H54 (cell line): ENCODE results near the gene DPF3.

Source experiments
- DNase-seq: peaks from one replicate; pipeline ENCODE4 v3.0.0; 2011; ENCODE audit warnings: low spot score, mixed read lengths; ENCODE audit not compliant: insufficient read length
- FAIRE-seq: peaks from 3 replicates; lab custom pipeline; 2011; peaks lifted over from hg19 to GRCh38; lab: Jason Lieb, UNC
- POLR2A ChIP-seq: IDR thresholded peaks from 2 replicates; pipeline ENCODE4 v1.6.1; 2011; ENCODE audit warnings: low read depth, mild to moderate bottlenecking, low read length

DPF3 gene

DNA sequence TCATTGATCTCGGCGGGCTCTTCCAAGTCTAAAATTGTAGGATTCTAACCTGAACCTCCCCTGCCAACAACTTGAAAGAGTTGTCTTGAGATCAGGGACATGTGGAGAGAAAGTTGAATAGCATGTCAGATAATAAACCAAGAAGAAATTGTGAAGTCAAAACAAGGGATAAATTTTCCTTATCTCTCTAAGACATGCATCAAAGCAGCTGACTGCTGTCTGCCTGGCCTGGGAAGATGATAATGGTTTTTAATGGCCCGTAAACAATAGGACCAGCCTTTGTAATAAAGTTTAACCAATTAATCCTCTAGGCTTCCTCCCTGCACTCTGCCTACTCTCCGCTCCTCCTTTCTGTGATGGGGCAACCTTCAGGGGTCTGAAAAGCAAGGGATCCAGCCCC lies 67.9 kb downstream of the DPF3 start:
- no peak for TF ChIP-seq POLR2A
- DNase-seq, result no peak
- no peak for FAIRE-seq

DNA sequence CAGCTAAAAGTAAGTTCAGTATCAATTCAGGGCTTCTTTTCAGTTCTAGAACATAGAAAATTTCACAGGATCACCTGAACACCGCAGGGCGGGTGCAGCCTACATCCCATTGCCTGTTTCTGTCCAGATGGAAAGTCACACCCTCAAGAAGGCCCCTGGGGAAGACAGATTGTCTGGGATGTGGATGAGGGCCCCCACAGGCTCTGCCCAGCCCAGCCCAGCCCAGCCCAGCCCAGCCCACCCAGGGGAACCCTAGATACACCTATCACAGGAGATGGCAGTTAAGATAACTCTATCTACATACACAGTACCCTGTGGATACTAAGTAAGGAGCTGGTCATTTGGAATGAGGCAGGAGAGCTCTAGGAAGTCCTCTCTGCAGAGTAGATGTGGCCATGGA lies 68.4 kb downstream of the DPF3 start:
- FAIRE-seq (no peak), DNase-seq (no peak)
- no peak for TF ChIP-seq POLR2A

GRCh38 chr14:72824051-72824450 lies 69.8 kb downstream of the DPF3 start:
- FAIRE-seq (no peak), DNase-seq (no peak)
- no peak for TF ChIP-seq POLR2A

DNA sequence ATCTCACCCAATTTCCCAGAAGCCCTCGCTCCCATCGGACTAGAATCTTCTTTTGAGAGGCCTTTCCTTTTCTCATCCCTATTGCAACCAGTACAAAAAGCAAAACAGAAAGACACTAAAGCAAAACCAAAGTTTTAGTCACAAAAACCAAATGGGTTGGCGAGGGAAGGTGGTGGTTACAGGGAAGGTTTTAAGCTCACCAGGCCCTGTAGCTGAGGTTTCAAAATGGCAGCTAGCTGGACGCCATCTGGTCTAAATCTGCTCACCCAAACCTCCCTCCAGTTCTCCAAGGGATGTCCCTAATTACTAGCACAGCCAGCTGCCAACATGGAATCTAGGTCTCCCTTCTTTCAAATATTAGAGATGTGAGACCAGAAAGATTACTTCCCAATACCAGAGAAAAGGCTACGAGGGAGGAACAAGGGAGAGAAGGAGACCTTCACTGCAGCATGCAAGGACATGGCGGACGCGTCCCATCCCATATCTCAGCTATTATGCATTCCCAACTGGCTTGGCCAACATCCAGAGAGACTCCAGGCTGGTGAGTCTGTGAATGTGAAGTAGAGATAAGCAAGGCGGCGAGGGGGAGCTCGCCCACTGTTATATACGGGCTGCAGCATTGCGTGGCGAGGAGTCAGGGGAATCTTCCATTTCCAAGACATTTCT lies 70.8 kb downstream of the DPF3 start:
- TF ChIP-seq POLR2A, result no peak
- FAIRE-seq (no peak), DNase-seq (no peak)

DNA sequence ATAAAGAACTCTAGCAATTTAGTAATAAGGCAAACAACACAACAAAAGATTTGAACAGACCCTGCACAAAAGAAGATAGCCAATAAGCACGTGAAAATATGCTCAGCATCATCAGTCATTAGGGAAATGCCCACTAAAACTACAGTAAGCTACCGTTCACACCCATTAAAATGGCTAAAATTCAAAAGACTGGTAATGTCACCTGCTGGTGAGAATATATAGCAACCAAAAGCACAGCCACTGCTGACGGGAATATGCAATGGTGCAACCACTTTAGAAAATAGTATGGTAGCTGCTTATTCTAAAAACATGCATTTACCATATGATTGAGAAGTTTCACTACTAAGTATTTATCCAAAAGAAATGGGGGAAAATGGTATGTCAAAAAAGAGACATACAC lies 74.9 kb downstream of the DPF3 start:
- no peak for FAIRE-seq
- no peak for TF ChIP-seq POLR2A
- no peak for DNase-seq

DNA sequence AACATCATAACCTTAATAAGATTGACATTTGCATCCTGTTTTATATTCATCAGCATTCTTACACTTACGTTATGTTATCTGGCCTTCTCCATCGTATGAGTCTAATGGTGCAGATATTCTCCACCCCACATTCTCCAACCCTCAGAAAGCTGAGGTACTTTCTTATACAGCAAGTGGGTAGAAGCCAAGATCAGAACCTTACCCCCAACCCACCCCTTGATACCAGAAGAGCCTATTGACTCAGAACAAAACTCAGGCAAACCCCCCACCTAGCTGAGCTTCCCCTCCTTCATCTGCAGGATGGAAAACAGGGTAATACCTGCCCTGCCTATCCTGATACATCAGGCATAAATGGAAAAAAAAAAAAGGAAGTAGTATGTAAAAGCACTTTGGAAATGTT lies 77.6 kb downstream of the DPF3 start:
- TF ChIP-seq POLR2A, result no peak
- FAIRE-seq (no peak), DNase-seq (no peak)

DNA sequence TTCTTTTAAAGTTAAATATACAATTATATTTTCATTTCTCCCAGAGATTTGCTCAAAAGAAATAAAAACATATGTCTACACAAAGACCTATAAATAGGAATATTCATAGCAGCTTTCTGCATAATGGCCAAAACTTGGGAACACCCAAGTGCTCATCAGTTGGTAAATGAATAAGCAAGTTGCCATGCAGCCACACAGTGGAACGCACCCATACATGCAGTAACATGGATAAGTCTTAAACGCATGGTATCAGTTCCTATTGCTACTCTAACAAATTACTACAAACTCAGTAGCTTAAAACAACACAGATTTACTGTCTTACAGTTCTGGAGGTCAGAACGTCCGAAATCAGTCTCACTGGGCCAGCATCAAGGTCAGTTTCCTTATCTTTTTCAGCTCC lies 78.5 kb downstream of the DPF3 start:
- no peak for TF ChIP-seq POLR2A
- DNase-seq, result no peak
- FAIRE-seq, result no peak

DNA sequence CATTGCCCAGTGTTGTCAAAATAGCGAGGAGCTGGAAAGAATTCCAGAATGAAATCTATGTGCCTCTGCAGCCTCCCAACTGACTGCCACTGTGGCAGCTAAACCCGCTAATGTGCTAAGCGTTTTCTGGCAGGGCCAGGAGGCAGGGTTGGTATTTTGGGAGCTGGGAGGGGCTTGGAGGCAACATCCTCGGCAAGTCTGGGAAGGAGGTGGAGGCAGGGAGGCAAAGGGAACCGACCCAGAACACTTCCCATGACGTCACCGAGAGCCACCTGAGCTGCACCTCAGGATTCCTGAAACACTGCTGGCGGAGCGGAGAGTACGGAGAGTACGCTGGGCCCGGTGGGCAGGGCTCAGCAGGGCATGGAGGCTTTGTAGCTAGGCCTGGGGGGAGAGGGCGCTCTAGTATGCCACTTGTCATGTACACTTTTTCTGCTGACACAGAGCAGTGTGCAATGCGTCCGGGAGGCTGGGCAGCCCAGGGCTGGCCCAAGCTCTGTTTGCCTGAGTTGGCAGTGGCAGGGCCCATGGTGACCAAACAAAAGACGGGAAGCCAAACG lies 81.5 kb downstream of the DPF3 start:
- DNase-seq, result no peak
- TF ChIP-seq POLR2A, result no peak
- FAIRE-seq, result no peak

DNA sequence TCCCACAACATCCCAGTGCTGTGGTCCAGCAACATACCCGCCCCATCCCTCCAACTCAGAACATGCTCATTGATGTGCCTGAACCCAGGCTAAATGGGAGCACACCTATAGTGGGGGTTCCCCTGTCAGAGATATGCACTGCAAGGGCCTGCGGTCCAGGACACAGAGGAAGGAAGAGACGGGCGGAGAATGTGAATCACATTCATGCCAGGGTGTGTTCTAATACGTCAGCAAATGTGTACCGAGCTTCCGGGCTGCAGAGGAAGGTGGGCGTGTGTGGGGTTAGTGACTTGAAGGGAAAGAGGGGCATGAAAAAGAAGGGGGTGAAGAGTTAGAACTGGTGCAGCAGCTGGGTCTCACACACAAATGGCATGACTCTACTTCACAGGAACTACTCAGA lies 83.7 kb downstream of the DPF3 start:
- no peak for TF ChIP-seq POLR2A
- no peak for FAIRE-seq
- DNase-seq, result no peak

DNA sequence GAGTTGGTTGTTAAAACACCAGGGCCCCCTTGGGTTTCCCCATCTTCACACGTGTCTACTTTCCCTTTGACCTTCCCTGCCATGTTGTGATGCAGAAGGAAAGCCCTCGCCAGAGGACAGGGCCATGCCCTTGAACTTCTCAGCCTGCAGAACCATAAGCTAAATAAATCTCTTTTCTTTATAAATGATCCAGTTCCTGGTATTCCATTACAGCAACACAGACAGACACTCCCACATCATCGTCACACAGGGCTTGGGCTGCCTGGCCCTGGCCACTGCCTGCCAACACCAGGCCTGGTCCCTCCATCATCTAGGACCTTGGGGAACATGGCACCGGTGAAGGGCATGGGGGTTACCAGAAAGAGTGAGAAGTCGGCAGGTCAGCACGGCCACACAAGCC lies 84.8 kb downstream of the DPF3 start:
- FAIRE-seq, result no peak
- TF ChIP-seq POLR2A, result no peak
- no peak for DNase-seq

DNA sequence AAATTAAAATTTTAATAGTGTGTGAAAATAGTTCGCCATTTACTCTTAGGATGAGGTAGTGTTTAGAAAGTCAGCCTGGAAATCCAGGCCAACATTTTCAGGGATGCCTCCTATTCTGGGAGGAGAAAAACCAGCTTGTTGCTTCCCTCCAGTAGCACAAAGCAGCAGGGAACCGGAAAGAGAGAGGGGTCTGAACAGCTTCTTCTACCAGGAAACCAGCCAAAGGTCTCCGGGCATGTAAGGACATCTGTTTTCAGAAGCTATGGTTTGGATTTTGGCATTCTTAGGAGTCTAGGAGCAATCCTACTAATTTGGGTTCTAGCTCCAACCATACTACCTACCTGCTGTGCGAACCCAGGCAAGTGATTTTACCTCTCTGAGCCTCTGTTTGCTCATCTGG lies 85.3 kb downstream of the DPF3 start:
- DNase-seq (no peak), FAIRE-seq (no peak)
- no peak for TF ChIP-seq POLR2A

DNA sequence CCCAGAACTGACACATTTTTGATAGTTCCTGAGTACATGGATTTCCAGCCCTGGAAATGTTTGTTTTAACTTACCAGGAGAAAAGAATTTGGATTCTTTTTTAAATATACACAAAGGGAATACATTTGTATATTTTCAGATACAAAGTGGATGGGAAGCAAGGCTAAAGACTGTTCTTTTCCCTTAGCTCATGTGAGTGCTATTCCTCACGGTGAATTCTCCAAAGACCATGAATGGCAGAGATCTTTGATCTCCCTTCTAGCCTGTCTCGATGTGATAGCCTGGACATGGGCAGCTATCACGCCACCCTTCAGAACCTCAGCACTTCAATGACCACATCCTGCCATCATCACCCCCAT lies 91.3 kb downstream of the DPF3 start:
- no peak for FAIRE-seq
- DNase-seq, result no peak
- TF ChIP-seq POLR2A, result no peak

- no peak for TF ChIP-seq POLR2A
- peak; percentile 38 for DNase-seq
- no peak for FAIRE-seq
These were observed 91.9 kb downstream of the DPF3 start for GRCh38 chr14:72801836-72802587.

DNA sequence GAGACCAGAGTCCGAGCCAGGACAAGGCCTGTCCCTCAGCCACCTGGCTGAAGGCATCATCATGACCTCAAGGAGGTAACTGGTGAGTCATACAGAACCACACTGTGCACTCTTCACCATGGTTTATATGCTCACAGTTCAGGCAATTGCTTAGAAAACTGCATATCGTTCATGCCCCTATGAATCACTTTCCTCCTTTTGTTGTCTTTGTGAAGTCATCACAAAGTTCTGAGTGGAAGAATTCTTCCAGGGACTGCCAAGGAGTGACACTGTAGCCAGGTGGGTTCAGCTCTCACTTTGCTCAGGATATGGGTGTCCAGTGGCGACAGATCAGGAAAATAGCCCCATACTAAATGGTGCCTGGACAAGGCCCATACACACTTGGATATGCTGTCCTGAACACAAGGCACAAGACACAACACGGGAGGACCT lies 92.5 kb downstream of the DPF3 start:
- TF ChIP-seq POLR2A, result no peak
- DNase-seq, result peak; percentile 94
- FAIRE-seq, result peak; percentile 96
